ENCODE results near the gene DNTT.
"Not testable (repeated sequence)": the region's sequence is repeated elsewhere in the genome, so short reads cannot be mapped to it uniquely, and the experiment has no call there.

DNTT gene

GRCh38 chr10:96297486-96297885, 6.7 kb upstream of the DNTT start:
- TF ChIP-seq YY1 (IDR thresholded peaks at IDR 0.05; ENCODE audit: insufficient read depth, insufficient read length) (no peak), SUZ12 (IDR thresholded peaks at IDR 0.05; ENCODE audit: extremely low read depth, insufficient read depth, insufficient read length) (no peak), ZNF274 (IDR thresholded peaks at IDR 0.05; ENCODE audit: low read depth, low read length) (no peak)
- Histone ChIP-seq H3K4me1 (ENCODE audit: insufficient read depth, insufficient read length) (no peaks in the 10 kb centered on the region), H3K9ac (ENCODE audit: insufficient read length, low read depth) (no peak overlapping the region), H3K9me3 (ENCODE audit: insufficient read depth, low read length) (no peaks in the 10 kb centered on the region; the same call in 1 of the 2 replicates), H3K4me3 (ENCODE audit: insufficient read length, low read depth) (no peak overlapping the region), H3K27me3 (ENCODE audit: insufficient read depth, insufficient read length) (no peaks in the 10 kb centered on the region), H3K36me3 (ENCODE audit: insufficient read depth, insufficient read length, low read length) (no peaks in the 10 kb centered on the region)
- DNase-seq (ENCODE audit: low read depth, low spot score): no peak

GRCh38 chr10:96298362-96298761, 5.9 kb upstream of the DNTT start:
- Histone ChIP-seq H3K36me3 (ENCODE audit: insufficient read depth, insufficient read length, low read length) (no peaks in the 10 kb centered on the region), H3K4me1 (ENCODE audit: insufficient read depth, insufficient read length) (no peaks in the 10 kb centered on the region), H3K9me3 (ENCODE audit: insufficient read depth, low read length) (no peaks in the 10 kb centered on the region; the same call in 1 of the 2 replicates), H3K9ac (ENCODE audit: insufficient read length, low read depth) (no peak overlapping the region), H3K4me3 (ENCODE audit: insufficient read length, low read depth) (no peak overlapping the region), H3K27me3 (ENCODE audit: insufficient read depth, insufficient read length) (no peaks in the 10 kb centered on the region)
- TF ChIP-seq YY1 (IDR thresholded peaks at IDR 0.05; ENCODE audit: insufficient read depth, insufficient read length) (no peak), ZNF274 (IDR thresholded peaks at IDR 0.05; ENCODE audit: low read depth, low read length) (no peak), SUZ12 (IDR thresholded peaks at IDR 0.05; ENCODE audit: extremely low read depth, insufficient read depth, insufficient read length) (no peak)
- no peak for DNase-seq (ENCODE audit: low read depth, low spot score)

GRCh38 chr10:96299383-96299782, 4.9 kb upstream of the DNTT start:
- no peak overlapping the region for H3K4me3 ChIP-seq (ENCODE audit: insufficient read length, low read depth)
- TF ChIP-seq SUZ12 (IDR thresholded peaks at IDR 0.05; ENCODE audit: extremely low read depth, insufficient read depth, insufficient read length): no peak
- no peak for DNase-seq (ENCODE audit: low read depth, low spot score)
- H3K36me3 ChIP-seq (ENCODE audit: insufficient read depth, insufficient read length, low read length): no peaks in the 10 kb centered on the region
- no peak overlapping the region for H3K9ac ChIP-seq (ENCODE audit: insufficient read length, low read depth)
- H3K9me3 ChIP-seq (ENCODE audit: insufficient read depth, low read length): no peaks in the 10 kb centered on the region; the same call in 1 of the 2 replicates
- no peaks in the 10 kb centered on the region for H3K4me1 ChIP-seq (ENCODE audit: insufficient read depth, insufficient read length)
- no peaks in the 10 kb centered on the region for H3K27me3 ChIP-seq (ENCODE audit: insufficient read depth, insufficient read length)

GRCh38 chr10:96301616-96302015, 2.6 kb upstream of the DNTT start:
- no peaks in the 10 kb centered on the region; the same call in 1 of the 2 replicates for H3K9me3 ChIP-seq (ENCODE audit: insufficient read depth, low read length)
- H3K27me3 ChIP-seq (ENCODE audit: insufficient read depth, insufficient read length): no peaks in the 10 kb centered on the region
- no peaks in the 10 kb centered on the region for H3K4me1 ChIP-seq (ENCODE audit: insufficient read depth, insufficient read length)
- no peak overlapping the region for H3K9ac ChIP-seq (ENCODE audit: insufficient read length, low read depth)
- no peak overlapping the region for H3K4me3 ChIP-seq (ENCODE audit: insufficient read length, low read depth)
- no peak for DNase-seq (ENCODE audit: low read depth, low spot score)
- TF ChIP-seq YY1 (IDR thresholded peaks at IDR 0.05; ENCODE audit: insufficient read depth, insufficient read length) (no peak), SUZ12 (IDR thresholded peaks at IDR 0.05; ENCODE audit: extremely low read depth, insufficient read depth, insufficient read length) (no peak), ZNF274 (IDR thresholded peaks at IDR 0.05; ENCODE audit: low read depth, low read length) (no peak)
- H3K36me3 ChIP-seq (ENCODE audit: insufficient read depth, insufficient read length, low read length): no peaks in the 10 kb centered on the region

- Histone ChIP-seq H3K4me1 (ENCODE audit: insufficient read depth, insufficient read length) (peaks cover 5% of the 10 kb centered on the region), H3K36me3 (ENCODE audit: insufficient read depth, insufficient read length, low read length) (no peaks in the 10 kb centered on the region)
These were observed 785 bp downstream of the DNTT start for GRCh38 chr10:96305019-96305418.

GRCh38 chr10:96306516-96306915, 2.3 kb downstream of the DNTT start:
- TF ChIP-seq ZNF274 (IDR thresholded peaks at IDR 0.05; ENCODE audit: low read depth, low read length): no peak
- no peak for TF ChIP-seq SUZ12 (IDR thresholded peaks at IDR 0.05; ENCODE audit: extremely low read depth, insufficient read depth, insufficient read length)
- TF ChIP-seq YY1 (IDR thresholded peaks at IDR 0.05; ENCODE audit: insufficient read depth, insufficient read length): no peak
- DNase-seq (ENCODE audit: low read depth, low spot score): no peak
- Histone ChIP-seq H3K4me1 (ENCODE audit: insufficient read depth, insufficient read length) (peaks cover 5% of the 10 kb centered on the region), H3K4me3 (ENCODE audit: insufficient read length, low read depth) (no peak overlapping the region), H3K9ac (ENCODE audit: insufficient read length, low read depth) (no peak overlapping the region), H3K36me3 (ENCODE audit: insufficient read depth, insufficient read length, low read length) (no peaks in the 10 kb centered on the region), H3K27me3 (ENCODE audit: insufficient read depth, insufficient read length) (no peaks in the 10 kb centered on the region), H3K9me3 (ENCODE audit: insufficient read depth, low read length) (no peaks in the 10 kb centered on the region)

More at GRCh38 chr10:96305019-96305418, 785 bp downstream of the DNTT start:
- no peak overlapping the region for H3K4me3 ChIP-seq (ENCODE audit: insufficient read length, low read depth)
- H3K9ac ChIP-seq (ENCODE audit: insufficient read length, low read depth): no peak overlapping the region
- H3K9me3 ChIP-seq (ENCODE audit: insufficient read depth, low read length): no peaks in the 10 kb centered on the region; the same call in 1 of the 2 replicates
- DNase-seq (ENCODE audit: low read depth, low spot score): no peak
- no peak for TF ChIP-seq SUZ12 (IDR thresholded peaks at IDR 0.05; ENCODE audit: extremely low read depth, insufficient read depth, insufficient read length)
- TF ChIP-seq YY1 (IDR thresholded peaks at IDR 0.05; ENCODE audit: insufficient read depth, insufficient read length): no peak
- TF ChIP-seq ZNF274 (IDR thresholded peaks at IDR 0.05; ENCODE audit: low read depth, low read length): no peak
- H3K27me3 ChIP-seq (ENCODE audit: insufficient read depth, insufficient read length): no peaks in the 10 kb centered on the region

GRCh38 chr10:96308854-96309253, 4.6 kb downstream of the DNTT start:
- H3K4me3 ChIP-seq (ENCODE audit: insufficient read length, low read depth); H3K36me3 ChIP-seq (ENCODE audit: insufficient read depth, insufficient read length, low read length): not testable (repeated sequence)

More at GRCh38 chr10:96308854-96309253, 4.6 kb downstream of the DNTT start:
- not testable (repeated sequence) for H3K27me3 ChIP-seq (ENCODE audit: insufficient read depth, insufficient read length); H3K4me1 ChIP-seq (ENCODE audit: insufficient read depth, insufficient read length); H3K9me3 ChIP-seq (ENCODE audit: insufficient read depth, low read length); H3K9ac ChIP-seq (ENCODE audit: insufficient read length, low read depth)
- DNase-seq (ENCODE audit: low read depth, low spot score): peak; percentile 3
- peak; percentile 38 for TF ChIP-seq YY1 (IDR thresholded peaks at IDR 0.05; ENCODE audit: insufficient read depth, insufficient read length)

Data from NT2/D1 (cell line).